Coronary artery (tissue), 2 donors: ENCODE data around the gene GYG2.

Source experiments
- DNase-seq: peaks from one replicate; pipeline ENCODE4 v3.0.0-alpha.2; 2017; ENCODE audit warnings: low spot score
- H3K27ac ChIP-seq, 2 donors: fragments of 200-600 bp; sonication (generic); one replicate each; pipeline ENCODE4 v1.5.1; 2016 to 2019
- H3K4me3 ChIP-seq: fragments of 200-600 bp; sonication (generic); 2 replicates; pipeline ENCODE4 v1.5.1; 2016; ENCODE audit warnings: mild to moderate bottlenecking, moderate library complexity
- CTCF ChIP-seq: fragments of 200-600 bp; sonication (generic); IDR thresholded peaks from one replicate; pipeline ENCODE4 v1.5.1; 2019; ENCODE audit warnings: antibody characterized with exemption

Gene GYG2

GRCh38 chrX:2820136-2820771 lies 8.5 kb upstream of the GYG2 start:
- H3K4me3 ChIP-seq, result no peak overlapping the region
- TF ChIP-seq CTCF, result no peak
- no peak overlapping the region for H3K27ac ChIP-seq
- peak; percentile 33 for DNase-seq

- no peak for TF ChIP-seq CTCF
- no peak overlapping the region for H3K4me3 ChIP-seq
- DNase-seq, result peak; percentile 36
- H3K27ac ChIP-seq, result no peak overlapping the region
Observed at GRCh38 chrX:2823795-2824386, 4.8 kb upstream of the GYG2 start.

- Histone ChIP-seq H3K4me3 (no peak overlapping the region), H3K27ac (no peak overlapping the region)
- DNase-seq, result no peak
- TF ChIP-seq CTCF, result no peak
Observed at GRCh38 chrX:2824886-2825285, 3.8 kb upstream of the GYG2 start.

GRCh38 chrX:2828959-2829411 lies 255 bp downstream of the GYG2 start:
- peak overlapping the region; percentile 70 for H3K4me3 ChIP-seq
- H3K27ac ChIP-seq, result no peak overlapping the region
- DNase-seq, result no peak
- TF ChIP-seq CTCF, result no peak

- H3K27ac ChIP-seq, result no peak overlapping the region
- no peak for DNase-seq
- peak overlapping the region; percentile 70 for H3K4me3 ChIP-seq
- TF ChIP-seq CTCF, result no peak
Observed at GRCh38 chrX:2829469-2830246, 928 bp downstream of the GYG2 start.

GRCh38 chrX:2831471-2832228 lies 2.9 kb downstream of the GYG2 start:
- Histone ChIP-seq H3K27ac (no peak overlapping the region), H3K4me3 (no peak overlapping the region)
- no peak for TF ChIP-seq CTCF
- no peak for DNase-seq
